ENCODE measurements around the gene TMEM101. TPM values are rescaled to one million over a fixed set of nuclear protein-coding genes. Genes with fewer than 3 reads are reported as not detected.

The TMEM101 gene
- total and polyA plus RNA-seq, 2 donors (not counting 1 experiment from before 2014, with no cell fraction given), result 16.3 to 25.3 TPM

- Histone ChIP-seq H3K4me2 (replicated peaks; ENCODE audit: low read depth, low read length, poor library complexity, severe bottlenecking) (peak overlapping the region; percentile 67), H3K36me3 (replicated peaks in 1 of 2; ENCODE audit: control extremely low read depth in 1 of 2, control insufficient read depth in 1 of 2, extremely low read depth in 1 of 2, insufficient read depth in 2 of 2, low read length in 1 of 2) (no peaks in the 10 kb centered on the region), H3K4me1 (ENCODE audit: control insufficient read depth in 2 of 2, insufficient read depth in 2 of 2, low read length in 2 of 2) (peaks cover 8 to 9% of the 10 kb centered on the region in 2 donors), H3K27ac (ENCODE audit: low read length in 2 of 2) (no peak overlapping the region), H2AFZ (ENCODE audit: insufficient read depth, low read depth, low read length, poor library complexity, severe bottlenecking) (peak overlapping the region; percentile 64), H3K9ac (ENCODE audit: low read length) (no peak overlapping the region), H4K20me1 (ENCODE audit: control insufficient read depth, insufficient read depth, low read length, poor library complexity, severe bottlenecking) (no peaks in the 10 kb centered on the region), H3K79me2 (ENCODE audit: control insufficient read depth, insufficient read depth, low read length) (no peaks in the 10 kb centered on the region), H3K4me3 (ENCODE audit: control extremely low read depth in 1 of 5, extremely low read depth in 1 of 5, insufficient read depth in 1 of 5, low read depth in 2 of 5, low read length in 4 of 5) (no peak overlapping the region), H3K27me3 (replicated peaks in 1 of 4; ENCODE audit: control extremely low read depth in 1 of 4, control insufficient read depth in 3 of 4, insufficient read depth in 4 of 4, low read length in 3 of 4) (peaks cover 0 to 22% (median 7%) of the 10 kb centered on the region in 4 experiments), H3K9me3 (ENCODE audit: control extremely low read depth in 1 of 3, control insufficient read depth in 2 of 3, insufficient read depth in 1 of 3, low read length in 2 of 3) (peaks cover 0 to 9% (median 0%) of the 10 kb centered on the region in 3 donors)
- ChIA-PET POLR2A (interaction anchor here (0.6 kb wide), 1 partner anchor 39 kb away, joined by 4 read pairs; no protein-coding TSS in a partner anchor), CTCF (interaction anchor here (0.7 to 2.4 kb wide), 2 partner anchors 27 to 51 kb away, joined by 5 to 13 read pairs; no protein-coding TSS in a partner anchor)
- no peak overlapping the region for H3K27ac Mint-ChIP-seq
- peaks cover 29% of the 10 kb centered on the region for H3K27me3 Mint-ChIP-seq
- H3K9me3 Mint-ChIP-seq (ENCODE audit: insufficient read depth), result no peaks in the 10 kb centered on the region
- H3K4me3 Mint-ChIP-seq, result no peak overlapping the region
- WGBS (ENCODE audit: insufficient coverage), result 0% methylated on average over 3 of the region's 12 CpGs
- no peak for DNase-seq
- intact Hi-C loops (cut with micrococcal nuclease), result loop anchor here (1.0 kb wide), 1 partner anchor 51 kb away; no protein-coding TSS in a partner anchor
- peak; percentile 45 for TF ChIP-seq CTCF (IDR thresholded peaks at IDR 0.05)
- TF ChIP-seq EZH2 (IDR thresholded peaks at IDR 0.05; ENCODE audit: borderline replicate concordance, insufficient read depth, low read depth, low read length, poor library complexity, severe bottlenecking), result no peak
- no peak for ATAC-seq (ENCODE audit: low read depth)
- peaks cover 3% of the 10 kb centered on the region for H3K4me1 Mint-ChIP-seq
Observed at GRCh38 chr17:43995150-43995471, 19.7 kb downstream of the TMEM101 start.

- H3K9me3 Mint-ChIP-seq (ENCODE audit: insufficient read depth), result no peaks in the 10 kb centered on the region
- H3K4me2 ChIP-seq (replicated peaks; ENCODE audit: low read depth, low read length, poor library complexity, severe bottlenecking), result peak overlapping the region; percentile 67
- peak overlapping the region in 1 of 5 experiments; percentile 12 for H3K4me3 ChIP-seq (ENCODE audit: control extremely low read depth in 1 of 5, extremely low read depth in 1 of 5, insufficient read depth in 1 of 5, low read depth in 2 of 5, low read length in 4 of 5)
- 12% methylated on average over 49 of the region's 52 CpGs for WGBS (ENCODE audit: insufficient coverage)
- H3K9ac ChIP-seq (ENCODE audit: low read length), result no peak overlapping the region
- DNase-seq, result peak; percentile 71
- H3K27me3 Mint-ChIP-seq, result peaks cover 29% of the 10 kb centered on the region
- POLR2A ChIA-PET, result no interaction called here
- H3K27me3 ChIP-seq (replicated peaks in 1 of 4; ENCODE audit: control extremely low read depth in 1 of 4, control insufficient read depth in 3 of 4, insufficient read depth in 4 of 4, low read length in 3 of 4), result peaks cover 0 to 22% (median 7%) of the 10 kb centered on the region in 4 experiments
- H2AFZ ChIP-seq (ENCODE audit: insufficient read depth, low read depth, low read length, poor library complexity, severe bottlenecking), result peak overlapping the region; percentile 64
- H3K27ac Mint-ChIP-seq, result no peak overlapping the region
- TF ChIP-seq CTCF (IDR thresholded peaks at IDR 0.05), result peak; percentile 83
- TF ChIP-seq EZH2 (IDR thresholded peaks at IDR 0.05; ENCODE audit: borderline replicate concordance, insufficient read depth, low read depth, low read length, poor library complexity, severe bottlenecking), result no peak
- no peaks in the 10 kb centered on the region for H3K79me2 ChIP-seq (ENCODE audit: control insufficient read depth, insufficient read depth, low read length)
- ATAC-seq (ENCODE audit: low read depth), result peak; percentile 83
- H4K20me1 ChIP-seq (ENCODE audit: control insufficient read depth, insufficient read depth, low read length, poor library complexity, severe bottlenecking), result no peaks in the 10 kb centered on the region
- H3K9me3 ChIP-seq (ENCODE audit: control extremely low read depth in 1 of 3, control insufficient read depth in 2 of 3, insufficient read depth in 1 of 3, low read length in 2 of 3), result peaks cover 0 to 9% (median 0%) of the 10 kb centered on the region in 3 donors
- CTCF ChIA-PET, result interaction anchor here (1.8 to 2.4 kb wide), 3 partner anchors 8 to 51 kb away, joined by 4 to 13 read pairs (median 6); no protein-coding TSS in a partner anchor
- H3K27ac ChIP-seq (ENCODE audit: low read length in 2 of 2), result no peak overlapping the region
- H3K4me1 ChIP-seq (ENCODE audit: control insufficient read depth in 2 of 2, insufficient read depth in 2 of 2, low read length in 2 of 2), result peaks cover 8 to 9% of the 10 kb centered on the region in 2 donors
- no peaks in the 10 kb centered on the region for H3K36me3 ChIP-seq (replicated peaks in 1 of 2; ENCODE audit: control extremely low read depth in 1 of 2, control insufficient read depth in 1 of 2, extremely low read depth in 1 of 2, insufficient read depth in 2 of 2, low read length in 1 of 2)
- intact Hi-C loops (cut with micrococcal nuclease), result loop anchor here (1.0 kb wide), 1 partner anchor 50 kb away; no protein-coding TSS in a partner anchor
- H3K4me1 Mint-ChIP-seq, result peaks cover 3% of the 10 kb centered on the region
- H3K4me3 Mint-ChIP-seq, result no peak overlapping the region
Observed at GRCh38 chr17:43994272-43995149, 20.3 kb downstream of the TMEM101 start.

All from B cell (primary cell).